GM18951 (cell line): ENCODE measurements around the gene DNM3.
"Not testable (repeated sequence)": the region's sequence is repeated elsewhere in the genome, so short reads cannot be mapped to it uniquely, and the experiment has no call there.

Source experiments
- POLR2A ChIP-seq: IDR thresholded peaks from 4 replicates; pipeline ENCODE4 v1.6.1; 2011; ENCODE audit warnings: mild to moderate bottlenecking; ENCODE audit not compliant: insufficient read length, insufficient read depth; ENCODE audit errors: extremely low read depth
- in situ Hi-C: fragments of 300-500 bp; cut with MboI; formaldehyde crosslinking; loops from one replicate; pipeline ENCODE4 v1.12.0; 2022; ENCODE audit warnings: low sequenced_read_pairs, mixed read lengths, inconsistent platforms; ENCODE audit not compliant: unreplicated experiment

DNM3 gene

DNA sequence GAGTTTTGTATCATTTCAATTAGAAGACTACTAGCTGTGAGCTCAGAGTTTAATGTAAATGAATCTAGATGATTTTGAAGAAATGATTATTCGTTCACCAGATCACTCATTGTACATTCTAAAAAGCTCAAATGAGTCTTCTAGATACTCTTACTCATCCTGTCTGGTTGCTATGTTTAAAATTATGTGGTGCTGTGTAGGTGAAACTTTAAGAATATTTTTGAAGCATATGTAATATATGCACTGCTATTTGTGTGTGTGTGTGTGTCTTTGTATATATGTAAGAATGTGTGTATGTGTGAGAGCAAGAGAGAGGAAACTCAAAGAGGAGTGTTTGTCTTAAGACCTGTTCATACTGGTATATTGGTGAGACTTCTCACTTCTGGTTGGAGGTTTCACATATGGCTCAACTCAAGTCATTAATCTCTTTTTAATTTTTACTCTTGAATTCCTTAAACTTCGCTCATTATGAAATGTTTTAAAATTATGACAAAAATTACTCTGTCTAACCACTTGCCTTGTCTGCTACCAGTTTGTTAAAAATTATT lies 570.6 kb downstream of the DNM3 start:
- TF ChIP-seq POLR2A = no peak
- in situ Hi-C loops = loop anchor here (25.0 kb wide), 2 partner anchors 325 to 600 kb away; no protein-coding TSS in a partner anchor

DNA sequence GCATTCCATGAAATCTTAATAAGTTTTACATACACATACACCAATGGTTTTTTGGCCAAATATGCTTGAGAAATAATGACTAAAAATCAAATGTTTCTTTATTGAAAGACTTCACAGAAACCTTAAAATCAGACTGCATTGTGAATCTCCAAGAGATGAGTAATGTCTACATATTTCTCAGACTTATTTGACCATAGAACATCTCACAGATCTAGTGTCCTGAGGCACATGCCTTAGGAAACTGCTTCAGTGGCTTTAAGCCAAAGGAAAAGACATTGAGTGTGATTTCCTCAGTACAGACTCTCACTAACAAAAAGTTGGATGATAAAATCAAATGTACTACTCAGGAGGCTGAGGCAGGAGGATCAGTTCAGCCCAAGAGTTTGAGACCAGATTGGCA lies 573.0 kb downstream of the DNM3 start:
- no peak for TF ChIP-seq POLR2A
- in situ Hi-C loops = loop anchor here (25.0 kb wide), 2 partner anchors 327 to 602 kb away; no protein-coding TSS in a partner anchor

DNA sequence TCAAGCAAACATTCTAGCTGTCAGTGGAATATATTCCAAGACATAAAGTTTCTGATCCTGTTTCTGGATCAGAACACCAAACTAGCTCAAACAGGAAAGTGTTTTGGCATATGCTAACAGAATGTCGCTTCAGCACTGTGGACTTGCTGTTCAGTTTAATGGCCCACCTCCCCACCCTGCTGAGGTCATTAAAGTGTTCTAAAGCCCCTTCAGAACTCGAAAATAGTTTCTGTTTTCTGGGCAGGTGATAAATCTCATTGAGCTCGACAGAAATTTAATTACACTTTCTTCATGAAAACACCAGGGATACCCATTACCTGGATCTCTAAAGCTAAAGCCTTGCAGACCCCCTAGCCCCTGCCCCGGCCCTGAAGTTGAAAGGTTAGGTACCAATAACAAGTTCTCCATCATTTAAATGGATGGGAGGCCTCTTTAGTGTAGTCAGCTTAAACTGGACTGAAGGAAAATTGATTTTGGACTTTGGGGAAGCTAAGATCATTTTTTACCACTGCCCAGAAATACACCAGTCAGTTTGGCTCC lies 575.3 kb downstream of the DNM3 start:
- no peak for TF ChIP-seq POLR2A
- in situ Hi-C loops = loop anchor here (25.0 kb wide), 2 partner anchors 329 to 604 kb away; no protein-coding TSS in a partner anchor

- in situ Hi-C loops = loop anchor here (25.0 kb wide), 2 partner anchors 330 to 605 kb away; no protein-coding TSS in a partner anchor
- TF ChIP-seq POLR2A = no peak
Observed at GRCh38 chr1:172417557-172417956, 576.3 kb downstream of the DNM3 start.

- TF ChIP-seq POLR2A = no peak
- in situ Hi-C loops = loop anchor here (25.0 kb wide), 2 partner anchors 333 to 608 kb away; no protein-coding TSS in a partner anchor
Observed at GRCh38 chr1:172420385-172420784, 579.1 kb downstream of the DNM3 start, which contains the start of gene C1orf105. TSS of gene C1orf105 (plus strand) at chr1:172420685. CDS start at chr1:172420886, 201 bp downstream.

DNA sequence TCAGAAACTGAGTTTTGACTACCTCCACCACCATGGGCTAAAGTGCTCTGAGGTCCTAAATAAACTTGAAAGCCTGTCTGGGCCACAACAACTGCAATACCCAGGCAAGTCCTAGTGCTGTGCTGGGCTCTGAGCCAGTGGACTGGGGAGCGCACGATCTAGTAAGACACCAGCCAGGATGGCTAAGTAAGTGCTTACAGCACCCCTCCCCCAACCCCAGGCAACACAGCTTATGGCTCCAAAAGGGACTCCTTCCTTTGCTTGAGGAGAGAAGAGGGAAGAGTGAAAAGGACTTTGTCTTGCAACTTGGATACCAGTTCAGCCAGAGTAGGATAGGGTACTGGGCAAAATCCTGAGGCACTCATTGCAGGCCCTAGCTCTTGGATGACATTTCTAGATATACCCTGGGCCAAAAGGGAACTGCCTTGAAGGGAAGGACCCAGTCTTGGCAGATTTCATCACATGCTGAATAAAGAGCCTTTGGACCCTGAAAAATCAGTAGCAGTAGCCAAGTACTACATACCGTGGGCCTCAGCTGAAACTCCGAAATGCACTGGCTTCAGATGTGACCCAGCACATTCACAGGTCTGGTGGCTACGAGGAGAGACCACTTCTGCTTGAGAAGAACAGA lies 580.8 kb downstream of the DNM3 start:
- in situ Hi-C loops = loop anchor here (25.0 kb wide), 2 partner anchors 335 to 610 kb away; no protein-coding TSS in a partner anchor
- no peak for TF ChIP-seq POLR2A

GRCh38 chr1:172423336-172423735 lies 582.0 kb downstream of the DNM3 start:
- in situ Hi-C loops = loop anchor here (25.0 kb wide), 2 partner anchors 336 to 611 kb away; no protein-coding TSS in a partner anchor
- no peak for TF ChIP-seq POLR2A

GRCh38 chr1:172425339-172425738 lies 584.0 kb downstream of the DNM3 start:
- in situ Hi-C loops = no loop called here

GRCh38 chr1:172427191-172427590 lies 585.9 kb downstream of the DNM3 start:
- no peak for TF ChIP-seq POLR2A
- in situ Hi-C loops = no loop called here

More at GRCh38 chr1:172425339-172425738, 584.0 kb downstream of the DNM3 start:
- no peak for TF ChIP-seq POLR2A

- TF ChIP-seq POLR2A = no peak
- in situ Hi-C loops = no loop called here
Observed at GRCh38 chr1:172429331-172430127, 588.2 kb downstream of the DNM3 start.

DNA sequence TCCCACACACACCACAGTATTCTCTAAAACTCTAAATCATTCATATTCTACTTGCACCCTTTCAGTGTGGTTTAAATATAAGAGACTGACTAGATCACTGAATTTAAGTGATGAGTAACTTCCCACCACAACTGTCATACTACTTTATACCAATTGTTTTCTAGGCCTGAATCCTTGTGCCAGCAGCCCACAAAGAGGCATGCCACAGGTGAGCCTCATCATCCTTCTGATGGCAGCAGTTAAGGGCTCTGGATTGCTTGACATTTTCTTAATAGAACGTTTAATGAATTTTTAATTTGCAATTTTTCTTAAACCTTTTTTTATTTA lies 588.8 kb downstream of the DNM3 start:
- in situ Hi-C loops = no loop called here
- TF ChIP-seq POLR2A = no peak

- in situ Hi-C loops = no loop called here
- no peak for TF ChIP-seq POLR2A
Observed at GRCh38 chr1:172431204-172431603, 589.9 kb downstream of the DNM3 start.

- in situ Hi-C loops = no loop called here
- TF ChIP-seq POLR2A = no peak
Observed at GRCh38 chr1:172431721-172432192, 590.5 kb downstream of the DNM3 start.

- in situ Hi-C loops = not testable (repeated sequence)
Observed at GRCh38 chr1:172437183-172437582, 595.9 kb downstream of the DNM3 start.
